WTC11 (cell line): ENCODE measurements around the gene KRT80. TPM values are rescaled to one million over a fixed set of nuclear protein-coding genes. Genes with fewer than 3 reads are reported as not detected.
A peak's percentile ranks its signal among the peaks of the same experiment; 100 is the strongest.

Source experiments
- ATAC-seq: fragments of 200-7000 bp; cut with Tn5 transposase; 2 replicates; pipeline ENCODE4 v1.10.0; 2021; ENCODE audit warnings: mild to moderate bottlenecking, moderate library complexity
- CTCF ChIA-PET: fragments of 300-600 bp; sonication (Branson Sonifier 250); formaldehyde crosslinking; loops from one replicate; lab custom pipeline; 2021; ENCODE audit warnings: antibody characterized with exemption; lab: Charles Lee
- POLR2A ChIA-PET: fragments of 350-600 bp; sonication (Branson Sonifier 250); formaldehyde crosslinking; loops from one replicate; lab custom pipeline; 2021; ENCODE audit warnings: antibody characterized with exemption; lab: Charles Lee
- DNase-seq: peaks from one replicate; pipeline ENCODE4 v3.0.0; 2021; ENCODE audit warnings: low spot score
- H3K27ac Mint-ChIP-seq: 2 replicates; pipeline ENCODE4 v1.8.0; 2021; ENCODE audit warnings: mixed read lengths
- H3K27me3 Mint-ChIP-seq: 2 replicates; pipeline ENCODE4 v1.8.0; 2021; ENCODE audit warnings: low read depth, mild to moderate bottlenecking, moderate library complexity, mixed read lengths
- H3K36me3 Mint-ChIP-seq: 2 replicates; pipeline ENCODE4 v1.8.0; 2021; ENCODE audit warnings: mixed read lengths
- H3K4me1 Mint-ChIP-seq: 2 replicates; pipeline ENCODE4 v1.8.0; 2022; ENCODE audit warnings: mixed read lengths
- H3K4me3 Mint-ChIP-seq: 2 replicates; pipeline ENCODE4 v1.8.0; 2021; ENCODE audit warnings: mild to moderate bottlenecking, moderate library complexity, mixed read lengths
- H3K9me3 Mint-ChIP-seq: 2 replicates; pipeline ENCODE4 v1.8.0; 2021; ENCODE audit warnings: mixed read lengths
- AR ChIP-seq: fragments of 250-450 bp; sonication (Bioruptor Pico); IDR thresholded peaks from 2 replicates; pipeline ENCODE4 v1.9.0; 2021; ENCODE audit warnings: mild to moderate bottlenecking
- CREB1 ChIP-seq: sonication (generic); formaldehyde crosslinking; IDR thresholded peaks from 2 replicates; pipeline ENCODE4 v1.8.0; 2023; ENCODE audit warnings: mild to moderate bottlenecking, missing genetic modification reagents
- ERG ChIP-seq: fragments of 250-450 bp; sonication (Bioruptor Pico); IDR thresholded peaks from 2 replicates; pipeline ENCODE4 v1.8.0; 2021; ENCODE audit warnings: mild to moderate bottlenecking
- ETV6 ChIP-seq: sonication (generic); formaldehyde crosslinking; IDR thresholded peaks from 2 replicates; pipeline ENCODE4 v1.8.1; 2022; ENCODE audit warnings: mild to moderate bottlenecking, missing genetic modification reagents
- FOXK1 ChIP-seq: sonication (generic); formaldehyde crosslinking; IDR thresholded peaks from 2 replicates; pipeline ENCODE4 v1.8.0; 2022; ENCODE audit warnings: mild to moderate bottlenecking, moderate library complexity, missing genetic modification reagents
- FOXP4 ChIP-seq: sonication (generic); formaldehyde crosslinking; IDR thresholded peaks from 2 replicates; pipeline ENCODE4 v1.8.0; 2022; ENCODE audit warnings: mild to moderate bottlenecking, missing genetic modification reagents
- IRF1 ChIP-seq: sonication (generic); formaldehyde crosslinking; IDR thresholded peaks from 2 replicates; pipeline ENCODE4 v1.8.0; 2023; ENCODE audit warnings: missing genetic modification reagents
- JAZF1 ChIP-seq: fragments of 250-450 bp; sonication (Bioruptor Pico); IDR thresholded peaks from 2 replicates; pipeline ENCODE4 v1.9.0; 2021; ENCODE audit warnings: moderate library complexity, mild to moderate bottlenecking, inconsistent platforms
- NR2C2 ChIP-seq: sonication (generic); formaldehyde crosslinking; IDR thresholded peaks from 2 replicates; pipeline ENCODE4 v1.8.0; 2022; ENCODE audit warnings: mild to moderate bottlenecking, missing genetic modification reagents
- OVOL2 ChIP-seq: fragments of 250-450 bp; sonication (Bioruptor Pico); IDR thresholded peaks from 2 replicates; pipeline ENCODE4 v1.9.0; 2021; ENCODE audit warnings: mild to moderate bottlenecking, borderline replicate concordance
- RORB ChIP-seq: fragments of 250-450 bp; sonication (Bioruptor Pico); IDR thresholded peaks from 2 replicates; pipeline ENCODE4 v1.9.0; 2021; ENCODE audit warnings: mild to moderate bottlenecking
- USF2 ChIP-seq: sonication (generic); formaldehyde crosslinking; IDR thresholded peaks from 2 replicates; pipeline ENCODE4 v1.8.1; 2023; ENCODE audit warnings: mild to moderate bottlenecking, missing genetic modification reagents, moderate library complexity
- ZNF232 ChIP-seq: sonication (generic); formaldehyde crosslinking; IDR thresholded peaks from 2 replicates; pipeline ENCODE4 v1.8.0; 2022; ENCODE audit warnings: mild to moderate bottlenecking, missing genetic modification reagents
- total RNA-seq: library from RNA; stranded (reverse); gene quantifications from 3 replicates; pipeline ENCODE4 v1.2.3, GENCODE V29; 2021

Gene KRT80
- total RNA-seq, 1 experiment from 2014 or later = 0.11 TPM

- Mint-ChIP-seq H3K9me3 (no peaks in the 10 kb centered on the region), H3K27ac (peak overlapping the region; percentile 9; the same call in 1 of the 2 replicates), H3K4me1 (peaks cover 36% of the 10 kb centered on the region), H3K27me3 (no peaks in the 10 kb centered on the region), H3K4me3 (no peak overlapping the region), H3K36me3 (no peaks in the 10 kb centered on the region)
- ChIA-PET POLR2A (no interaction called here), CTCF (interaction anchor here (0.6 to 3.6 kb wide), 14 partner anchors 11 to 724 kb away, joined by 3 to 29 read pairs (median 4); no protein-coding TSS in a partner anchor)
- TF ChIP-seq ERG (CRISPR knock-in tag) = no peak
- ATAC-seq = no peak
- no peak for DNase-seq
Measured at GRCh38 chr12:52146089-52146821, 45.6 kb downstream of the KRT80 start.

- CTCF ChIA-PET = interaction anchor here (1.0 to 3.6 kb wide), 10 partner anchors 22 to 216 kb away, joined by 3 to 27 read pairs (median 5); no protein-coding TSS in a partner anchor
- ATAC-seq = no peak
- POLR2A ChIA-PET = no interaction called here
- H3K27ac Mint-ChIP-seq = no peak overlapping the region
- H3K9me3 Mint-ChIP-seq = no peaks in the 10 kb centered on the region
- no peaks in the 10 kb centered on the region for H3K36me3 Mint-ChIP-seq
- no peak overlapping the region for H3K4me3 Mint-ChIP-seq
- no peak for DNase-seq
- TF ChIP-seq IRF1 (CRISPR knock-in tag) (no peak), FOXK1 (CRISPR knock-in tag) (no peak), NR2C2 (no peak), FOXP4 (no peak), ZNF232 (no peak), OVOL2 (CRISPR knock-in tag) (no peak), USF2 (CRISPR knock-in tag) (no peak), CREB1 (CRISPR knock-in tag) (no peak), RORB (CRISPR knock-in tag) (no peak), ETV6 (CRISPR knock-in tag) (no peak), JAZF1 (no peak), AR (CRISPR knock-in tag) (no peak)
- H3K27me3 Mint-ChIP-seq = no peaks in the 10 kb centered on the region
- peaks cover 42% of the 10 kb centered on the region for H3K4me1 Mint-ChIP-seq
Measured at GRCh38 chr12:52145228-52146088, 46.4 kb downstream of the KRT80 start.
